Heart right ventricle (tissue), 16 donors: ENCODE results near the gene PKNOX2. TPM values are rescaled to one million over a fixed set of nuclear protein-coding genes. Genes with fewer than 3 reads are reported as not detected.

ENCODE experiments used
- ATAC-seq, 8 donors: fragments of 200-7000 bp; cut with Tn5 transposase; one replicate each; pipeline ENCODE4 v1.9.1; 2020; ENCODE audit warnings: mild to moderate bottlenecking in 8 of 8, moderate library complexity in 8 of 8, moderate number of reproducible peaks in 1 of 8
- DNase-seq, 2 donors: peaks; one replicate each; pipeline ENCODE4 v3.0.0-alpha.2; 2020
- H3K27ac ChIP-seq, 10 donors: fragments of 200-600 bp; sonication (generic) in 2 of 10; one replicate each; pipeline versions ENCODE4 v1.5.0 to v1.8.0; 2020 to 2022; ENCODE audit warnings: mild to moderate bottlenecking in 3 of 10
- H3K27me3 ChIP-seq, 7 donors: fragments of 200-600 bp; one replicate each; pipeline ENCODE4 v1.8.0; 2021 to 2022; ENCODE audit warnings: mild to moderate bottlenecking in 2 of 7
- H3K36me3 ChIP-seq, 9 donors: fragments of 200-600 bp; sonication (generic) in 1 of 9; one replicate each; pipeline versions ENCODE4 v1.5.0 to v1.8.0; 2020 to 2022; ENCODE audit warnings: mild to moderate bottlenecking in 2 of 9
- H3K4me1 ChIP-seq, 9 donors: fragments of 200-600 bp; sonication (generic) in 1 of 9; one replicate each; pipeline versions ENCODE4 v1.5.0 to v1.8.0; 2020 to 2022; ENCODE audit warnings: mild to moderate bottlenecking in 4 of 9
- H3K4me3 ChIP-seq, 10 donors: fragments of 200-600 bp; sonication (generic) in 2 of 10; one replicate each; pipeline versions ENCODE4 v1.5.0 to v1.8.0; 2020 to 2022; ENCODE audit warnings: mild to moderate bottlenecking in 7 of 10, moderate library complexity in 2 of 10
- H3K9me3 ChIP-seq, 11 donors: fragments of 200-600 bp in 10 of 11; sonication (generic) in 2 of 11; one replicate each; pipeline versions ENCODE4 v1.5.0 to v1.8.0; 2013 to 2022; ENCODE audit warnings: mild to moderate bottlenecking in 2 of 11, control low read depth in 1 of 11, moderate library complexity in 1 of 11
- CTCF ChIP-seq, 9 donors: fragments of 200-600 bp; sonication (generic) in 2 of 9; IDR thresholded peaks; one replicate each; pipeline versions ENCODE4 v1.5.0 to v1.8.0; 2021 to 2022; ENCODE audit warnings: antibody characterized with exemption in 9 of 9, mild to moderate bottlenecking in 5 of 9, moderate library complexity in 1 of 9
- WGBS, 2 donors: extraction: QIAGEN DNeasy Blood & Tissue Kit; methylation state at CpG; one replicate each; pipeline ENCODE4 v1.1.7; 2013; ENCODE audit warnings: inconsistent platforms in 1 of 2; 5-methylcytosine and 5-hydroxymethylcytosine counted together
- intact Hi-C, 10 donors: fragments of 100-400 bp; cut with DNase I; formaldehyde crosslinking; loops; one replicate each; pipeline versions ENCODE4 v1.11.1 to v1.14.2; 2022
- polyA plus RNA-seq, 2 donors: library from polyadenylated mRNA; stranded (reverse); fragments of 200-250 nt; gene quantifications; one replicate each; pipeline ENCODE4 v1.2.3, GENCODE V29; 2013
- total RNA-seq, 10 donors: library from RNA; stranded (reverse); fragmentation: NEBNext Ultra II Directional in 3 of 10; extraction: Animal tissue kit (Norgen Biotek cat#: 25700) in 3 of 10; gene quantifications; one replicate each; pipeline versions ENCODE4 v1.2.1 to v1.2.4, GENCODE V29; 2021 to 2023
- donor health status: Arrhythmogenic right ventricular cardiomyopathy.
- donor health status: ischemic (EF 13 %, LVEDD 7.1; RV severe dilation, severe dysfunction).
- donor health status: healthy with polysubstance abuse.
- donor health status: DM: no; HTN: yes; CAD: no.
- donor health status: DM: no; HTN: no; CAD: no.
- donor health status: ischemic (EF 25% LVEDD 6.9; RV normal size, moderate dysfunction).
- donor health status: ischemic (EF 25% LVEDD 5.7; RV mildly dilated, moderate dysfunction).
- donor health status: healthy.
- donor health status: DM: yes; HTN: yes; CAD: no.
- donor health status: Ischemic cardiomyopathy.
- donor health status: ischemic (EF 35%, LVEDD 5.7; RV mildly dilated, moderate dysfunction).
- donor health status: nonischemic (EF 11% LVEDD 7.7; RV severe dilation, severe dysfunction).
- donor health status: DM: yes; HTN: yes; CAD: no.
- donor health status: PGD.
- donor health status: ischemic (EF 29% LVEDD 5.4; RV normal size, mild dysfunction).
- donor health status: nonischemic (EF 23%, LVEDD 6.1; RV moderate dilation, normal function).

The PKNOX2 gene
- total and polyA plus RNA-seq, 12 donors = 2.5 to 5.8 (median 4.5) TPM

- no peaks in the 10 kb centered on the region for H3K36me3 ChIP-seq
- H3K27me3 ChIP-seq = no peaks in the 10 kb centered on the region
- H3K4me3 ChIP-seq = no peak overlapping the region
- no peak overlapping the region for H3K27ac ChIP-seq
- no peaks in the 10 kb centered on the region for H3K9me3 ChIP-seq
- ATAC-seq (no peak), DNase-seq (no peak)
- intact Hi-C loops = no loop called here
- 95% methylated on average over 10 of the region's 10 CpGs for WGBS, 2 donors
- H3K4me1 ChIP-seq = peaks cover 0 to 11% (median 0%) of the 10 kb centered on the region in 9 donors
- TF ChIP-seq CTCF (IDR thresholded peaks at IDR 0.05) = no peak
These were observed 166.1 kb downstream of the PKNOX2 start for GRCh38 chr11:125330462-125331325.

DNA sequence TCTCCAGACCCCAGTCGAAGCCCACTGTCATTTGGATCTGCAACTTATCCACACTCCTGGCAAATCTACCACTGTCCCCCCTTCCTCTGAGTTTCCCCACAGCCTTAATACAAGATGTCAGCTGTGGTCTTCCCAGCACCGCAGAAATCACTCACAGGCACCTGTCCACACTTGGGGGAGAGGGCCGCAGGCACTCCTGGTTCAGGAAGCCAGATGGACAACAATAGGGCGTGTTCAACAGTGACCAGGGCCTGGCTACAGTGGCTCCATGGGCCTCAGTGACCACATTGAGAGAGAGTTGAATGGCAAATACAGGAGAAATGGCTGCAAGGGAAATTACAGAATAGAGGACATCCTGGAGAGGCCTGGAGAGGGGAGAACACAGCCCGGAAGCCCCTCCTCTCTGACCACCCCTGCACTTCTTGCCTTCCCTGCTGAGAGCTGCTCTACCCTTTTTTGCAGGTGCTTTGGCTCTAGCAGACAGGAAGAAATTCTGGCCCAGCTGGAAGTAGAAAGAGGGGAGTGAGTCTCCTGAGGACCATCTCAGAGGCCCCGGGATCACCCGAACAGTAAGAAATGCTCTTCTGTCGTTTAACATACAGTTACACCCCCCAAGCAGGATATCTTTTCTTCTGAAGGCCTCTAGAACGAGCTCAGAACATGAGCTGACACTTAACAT lies 166.9 kb downstream of the PKNOX2 start:
- ATAC-seq = no peak
- intact Hi-C loops = no loop called here
- H3K4me1 ChIP-seq = peaks cover 0 to 11% (median 0%) of the 10 kb centered on the region in 9 donors
- H3K27me3 ChIP-seq = no peaks in the 10 kb centered on the region
- WGBS, 2 donors = 66 to 71% methylated on average over 9 of the region's 9 CpGs
- no peak for TF ChIP-seq CTCF (IDR thresholded peaks at IDR 0.05)
- no peak for DNase-seq
- no peak overlapping the region for H3K27ac ChIP-seq
- no peaks in the 10 kb centered on the region for H3K9me3 ChIP-seq
- H3K36me3 ChIP-seq = no peaks in the 10 kb centered on the region
- no peak overlapping the region for H3K4me3 ChIP-seq

DNA sequence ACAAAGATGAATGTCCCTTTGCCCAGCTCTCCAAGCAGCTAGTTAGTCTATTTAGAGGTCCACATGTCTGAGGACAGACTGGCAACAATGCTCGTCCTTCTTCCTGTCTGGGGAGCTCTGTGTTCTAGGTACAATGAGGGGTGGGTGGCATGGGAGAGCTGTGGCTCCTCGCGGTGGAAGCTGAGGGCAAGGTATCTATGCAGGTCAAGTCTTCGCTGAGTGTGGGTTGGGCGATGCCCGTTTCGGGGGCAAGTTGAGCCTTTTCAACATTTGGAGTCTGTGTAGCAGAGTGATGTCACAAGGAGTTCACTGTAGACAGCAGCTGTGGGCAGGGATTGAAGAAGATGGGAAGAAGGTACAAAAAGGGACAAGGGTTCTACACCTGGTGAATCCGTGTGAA lies 168.3 kb downstream of the PKNOX2 start:
- H3K27ac ChIP-seq = no peak overlapping the region
- H3K36me3 ChIP-seq = no peaks in the 10 kb centered on the region
- intact Hi-C loops = no loop called here
- no peak for TF ChIP-seq CTCF (IDR thresholded peaks at IDR 0.05)
- 95% methylated on average over 8 of the region's 8 CpGs for WGBS, 2 donors
- DNase-seq = no peak
- no peak overlapping the region for H3K4me3 ChIP-seq
- no peaks in the 10 kb centered on the region for H3K27me3 ChIP-seq
- peaks cover 0 to 14% (median 5%) of the 10 kb centered on the region in 9 donors for H3K4me1 ChIP-seq
- no peak for ATAC-seq
- no peaks in the 10 kb centered on the region for H3K9me3 ChIP-seq

DNA sequence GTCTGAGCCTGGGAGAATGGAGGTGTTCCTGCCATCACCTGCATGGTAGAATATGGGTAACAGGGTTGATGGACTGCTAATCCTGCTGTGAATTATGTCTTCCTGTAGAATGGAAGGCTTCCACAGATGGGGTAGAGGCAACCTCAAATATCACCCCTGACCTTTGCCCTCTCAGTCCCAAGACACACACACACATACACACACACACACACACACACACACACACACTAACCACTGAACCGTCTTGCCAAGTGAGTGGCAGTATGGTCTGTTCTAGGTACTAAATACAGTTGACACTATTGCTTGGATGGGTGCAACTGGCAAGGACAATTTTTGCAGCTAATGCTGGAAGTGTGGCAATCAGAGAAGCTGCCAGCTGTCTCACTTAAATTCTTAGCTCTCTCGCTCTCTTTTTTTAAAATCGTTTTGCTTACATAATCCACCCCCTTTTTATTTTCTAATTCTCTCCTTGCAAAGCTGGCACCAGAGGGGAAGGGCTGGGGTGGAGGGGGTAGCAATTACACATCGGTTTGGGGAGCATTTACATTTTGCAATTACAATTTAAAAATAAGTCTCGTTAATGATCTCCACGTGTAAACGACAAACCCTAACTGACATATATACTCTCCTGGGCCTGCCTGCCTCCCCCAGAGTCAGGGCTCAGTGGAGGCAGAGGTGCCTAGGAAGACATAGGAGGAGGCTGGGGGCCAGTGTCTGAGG lies 169.0 kb downstream of the PKNOX2 start:
- ATAC-seq = no peak
- WGBS, 2 donors = 86 to 88% methylated on average over 7 of the region's 7 CpGs
- intact Hi-C loops = no loop called here

More for the DNA sequence above, 169.0 kb downstream of the PKNOX2 start:
- no peak overlapping the region for H3K27ac ChIP-seq
- no peaks in the 10 kb centered on the region for H3K36me3 ChIP-seq
- H3K27me3 ChIP-seq = no peaks in the 10 kb centered on the region
- peaks cover 0 to 21% (median 12%) of the 10 kb centered on the region in 9 donors for H3K4me1 ChIP-seq
- no peak overlapping the region for H3K4me3 ChIP-seq
- DNase-seq = no peak
- H3K9me3 ChIP-seq = no peaks in the 10 kb centered on the region
- no peak for TF ChIP-seq CTCF (IDR thresholded peaks at IDR 0.05)
